ENCODE data around the gene CBX2.

Gene CBX2

GRCh38 chr17:79825580-79825921, 47.6 kb downstream of the CBX2 start:
- H2AFZ ChIP-seq (ENCODE audit: low read depth, low read length) = no peak overlapping the region
- no peaks in the 10 kb centered on the region for H3K79me2 ChIP-seq (ENCODE audit: low read length)
- no peaks in the 10 kb centered on the region for H3K9me3 ChIP-seq (ENCODE audit: insufficient read depth, low read length)
- no peak overlapping the region for H3K9ac ChIP-seq (ENCODE audit: low read length)
- TF ChIP-seq CTCF (IDR thresholded peaks at IDR 0.05; ENCODE audit: low read depth, low read length) (no peak), EZH2phosphoT487 (IDR thresholded peaks at IDR 0.05; ENCODE audit: low read depth) (no peak)
- no peak overlapping the region for H3K4me2 ChIP-seq (ENCODE audit: low read length)
- no peak overlapping the region for H3K4me3 ChIP-seq (ENCODE audit: low read length)
- peaks cover 8% of the 10 kb centered on the region for H4K20me1 ChIP-seq (ENCODE audit: insufficient read depth, low read length)
- no peak overlapping the region for H3K27ac ChIP-seq (ENCODE audit: low read length)
- H3K4me1 ChIP-seq (ENCODE audit: low read length) = no peaks in the 10 kb centered on the region
- H3K36me3 ChIP-seq (replicated peaks; ENCODE audit: low read depth, low read length) = no peaks in the 10 kb centered on the region
- H3K27me3 ChIP-seq (ENCODE audit: low read depth, low read length) = no peaks in the 10 kb centered on the region

- H3K27ac ChIP-seq (ENCODE audit: low read length) = no peak overlapping the region
- TF ChIP-seq CTCF (IDR thresholded peaks at IDR 0.05; ENCODE audit: low read depth, low read length) (no peak), EZH2phosphoT487 (IDR thresholded peaks at IDR 0.05; ENCODE audit: low read depth) (no peak)
- no peaks in the 10 kb centered on the region for H3K9me3 ChIP-seq (ENCODE audit: insufficient read depth, low read length)
- no peak overlapping the region for H3K4me3 ChIP-seq (ENCODE audit: low read length)
- no peaks in the 10 kb centered on the region for H3K27me3 ChIP-seq (ENCODE audit: low read depth, low read length)
- no peaks in the 10 kb centered on the region for H3K36me3 ChIP-seq (replicated peaks; ENCODE audit: low read depth, low read length)
- no peak overlapping the region for H3K9ac ChIP-seq (ENCODE audit: low read length)
- H3K79me2 ChIP-seq (ENCODE audit: low read length) = no peaks in the 10 kb centered on the region
- peaks cover 15% of the 10 kb centered on the region for H4K20me1 ChIP-seq (ENCODE audit: insufficient read depth, low read length)
- no peaks in the 10 kb centered on the region for H3K4me1 ChIP-seq (ENCODE audit: low read length)
- no peak overlapping the region for H3K4me2 ChIP-seq (ENCODE audit: low read length)
- no peak overlapping the region for H2AFZ ChIP-seq (ENCODE audit: low read depth, low read length)
Observed at GRCh38 chr17:79826204-79826680, 48.3 kb downstream of the CBX2 start.

GRCh38 chr17:79826841-79827578, 49.1 kb downstream of the CBX2 start:
- Histone ChIP-seq H3K4me1 (ENCODE audit: low read length) (no peaks in the 10 kb centered on the region), H3K9me3 (ENCODE audit: insufficient read depth, low read length) (no peaks in the 10 kb centered on the region), H3K9ac (ENCODE audit: low read length) (no peak overlapping the region), H3K4me3 (ENCODE audit: low read length) (no peak overlapping the region), H3K27me3 (ENCODE audit: low read depth, low read length) (no peaks in the 10 kb centered on the region), H3K27ac (ENCODE audit: low read length) (no peak overlapping the region), H3K79me2 (ENCODE audit: low read length) (no peaks in the 10 kb centered on the region), H3K4me2 (ENCODE audit: low read length) (no peak overlapping the region), H3K36me3 (replicated peaks; ENCODE audit: low read depth, low read length) (no peaks in the 10 kb centered on the region), H2AFZ (ENCODE audit: low read depth, low read length) (no peak overlapping the region), H4K20me1 (ENCODE audit: insufficient read depth, low read length) (peaks cover 23% of the 10 kb centered on the region)
- TF ChIP-seq EZH2phosphoT487 (IDR thresholded peaks at IDR 0.05; ENCODE audit: low read depth) (no peak), CTCF (IDR thresholded peaks at IDR 0.05; ENCODE audit: low read depth, low read length) (no peak)

- Histone ChIP-seq H3K9me3 (ENCODE audit: insufficient read depth, low read length) (no peaks in the 10 kb centered on the region), H3K4me1 (ENCODE audit: low read length) (no peaks in the 10 kb centered on the region), H3K4me3 (ENCODE audit: low read length) (no peak overlapping the region), H3K4me2 (ENCODE audit: low read length) (no peak overlapping the region), H2AFZ (ENCODE audit: low read depth, low read length) (no peak overlapping the region), H3K79me2 (ENCODE audit: low read length) (peaks cover 10% of the 10 kb centered on the region), H4K20me1 (ENCODE audit: insufficient read depth, low read length) (peaks cover 43% of the 10 kb centered on the region), H3K27ac (ENCODE audit: low read length) (no peak overlapping the region), H3K27me3 (ENCODE audit: low read depth, low read length) (no peaks in the 10 kb centered on the region), H3K36me3 (replicated peaks; ENCODE audit: low read depth, low read length) (peaks cover 14% of the 10 kb centered on the region), H3K9ac (ENCODE audit: low read length) (no peak overlapping the region)
- TF ChIP-seq EZH2phosphoT487 (IDR thresholded peaks at IDR 0.05; ENCODE audit: low read depth) (no peak), CTCF (IDR thresholded peaks at IDR 0.05; ENCODE audit: low read depth, low read length) (no peak)
Observed at GRCh38 chr17:79829004-79829403, 51.1 kb downstream of the CBX2 start.

Measured in OCI-LY3 (cell line).